ENCODE results near the gene SERPINA9.

DNA sequence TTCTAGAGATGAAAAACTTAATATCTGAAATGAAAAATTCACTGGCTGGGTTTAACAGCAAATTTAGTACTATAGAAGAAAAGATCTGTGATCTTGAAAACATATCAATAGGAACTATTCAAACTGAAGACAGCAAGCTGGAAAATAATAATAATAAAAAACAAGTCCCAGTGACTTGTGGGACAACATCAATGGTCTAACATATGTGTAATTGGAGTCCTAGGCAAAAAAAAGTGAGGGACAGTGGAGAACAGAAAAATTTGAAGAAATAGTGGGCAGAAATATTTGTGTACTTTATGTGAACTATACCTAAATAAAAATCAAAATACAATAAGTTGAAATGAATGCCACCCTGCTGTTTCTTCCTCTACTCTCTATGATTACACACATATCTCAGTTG is 2.4 kb upstream of the SERPINA9 start:
- TF ChIP-seq, protein P1, sequence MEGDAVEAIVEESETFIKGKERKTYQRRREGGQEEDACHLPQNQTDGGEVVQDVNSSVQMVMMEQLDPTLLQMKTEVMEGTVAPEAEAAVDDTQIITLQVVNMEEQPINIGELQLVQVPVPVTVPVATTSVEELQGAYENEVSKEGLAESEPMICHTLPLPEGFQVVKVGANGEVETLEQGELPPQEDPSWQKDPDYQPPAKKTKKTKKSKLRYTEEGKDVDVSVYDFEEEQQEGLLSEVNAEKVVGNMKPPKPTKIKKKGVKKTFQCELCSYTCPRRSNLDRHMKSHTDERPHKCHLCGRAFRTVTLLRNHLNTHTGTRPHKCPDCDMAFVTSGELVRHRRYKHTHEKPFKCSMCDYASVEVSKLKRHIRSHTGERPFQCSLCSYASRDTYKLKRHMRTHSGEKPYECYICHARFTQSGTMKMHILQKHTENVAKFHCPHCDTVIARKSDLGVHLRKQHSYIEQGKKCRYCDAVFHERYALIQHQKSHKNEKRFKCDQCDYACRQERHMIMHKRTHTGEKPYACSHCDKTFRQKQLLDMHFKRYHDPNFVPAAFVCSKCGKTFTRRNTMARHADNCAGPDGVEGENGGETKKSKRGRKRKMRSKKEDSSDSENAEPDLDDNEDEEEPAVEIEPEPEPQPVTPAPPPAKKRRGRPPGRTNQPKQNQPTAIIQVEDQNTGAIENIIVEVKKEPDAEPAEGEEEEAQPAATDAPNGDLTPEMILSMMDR (conservative IDR thresholded peaks at IDR 0.05) = no peak
- TF ChIP-seq EZH2 (IDR thresholded peaks at IDR 0.05; ENCODE audit: low read depth) = no peak

Data from PC-9 (cell line).